Dermis microvascular lymphatic vessel endothelial cell (primary cell): ENCODE measurements around the gene NEK3. TPM values are rescaled to one million over a fixed set of nuclear protein-coding genes. Genes with fewer than 3 reads are reported as not detected.
"Not testable (repeated sequence)": the region's sequence is repeated elsewhere in the genome, so short reads cannot be mapped to it uniquely, and the experiment has no call there.

ENCODE experiments used
- DNase-seq, 2 donors: peaks; one replicate each; pipeline versions ENCODE4 v3.0.0 to v3.0.0-alpha.2; 2010; ENCODE audit warnings: low read depth in 2 of 2
- total RNA-seq: library from RNA; depleted of rRNA; stranded (reverse); fragments of >200 nt; gene quantifications from 2 replicates; pipeline ENCODE4 v1.2.1, GENCODE V29; 2014

Gene NEK3
- 9.2 and 12.2 TPM in 2 replicates for total RNA-seq

- peak; percentile 38 to 70 for DNase-seq
Measured at GRCh38 chr13:52159159-52159982, at the start of gene NEK3. NEK3 (minus strand) TSS chr13:52159597; CDS start chr13:52156191, 3,406 bp downstream.

GRCh38 chr13:52208384-52208783, 49.0 kb upstream of the NEK3 start:
- DNase-seq: not testable (repeated sequence)

- not testable (repeated sequence) for DNase-seq
Measured at GRCh38 chr13:52207896-52208295, 48.5 kb upstream of the NEK3 start.

- not testable (repeated sequence) for DNase-seq
Measured at GRCh38 chr13:52207337-52207736, 47.9 kb upstream of the NEK3 start.

DNA sequence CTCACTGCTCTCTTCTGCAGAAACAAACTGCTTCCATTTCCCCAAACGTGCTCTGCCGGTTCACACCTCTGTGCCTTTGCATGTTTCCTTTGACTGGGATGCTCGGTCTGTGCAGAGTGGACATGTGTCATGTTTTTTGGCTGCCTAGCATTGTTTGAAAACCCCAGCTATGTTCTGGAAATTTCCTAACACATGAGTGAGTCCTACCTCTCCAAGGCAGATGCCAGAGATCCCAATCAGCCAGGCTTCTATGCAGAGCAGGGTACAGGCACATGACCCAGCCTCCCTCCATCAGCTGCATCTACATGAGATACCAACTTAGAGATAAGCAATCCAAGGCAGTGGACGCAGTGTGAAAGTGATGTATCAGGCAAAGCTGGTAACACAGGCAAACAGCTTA, 45.1 kb upstream of the NEK3 start:
- DNase-seq: not testable (repeated sequence)

GRCh38 chr13:52203864-52204263, 44.5 kb upstream of the NEK3 start:
- DNase-seq: not testable (repeated sequence)

- not testable (repeated sequence) for DNase-seq
Measured at GRCh38 chr13:52202506-52202905, 43.1 kb upstream of the NEK3 start.

DNA sequence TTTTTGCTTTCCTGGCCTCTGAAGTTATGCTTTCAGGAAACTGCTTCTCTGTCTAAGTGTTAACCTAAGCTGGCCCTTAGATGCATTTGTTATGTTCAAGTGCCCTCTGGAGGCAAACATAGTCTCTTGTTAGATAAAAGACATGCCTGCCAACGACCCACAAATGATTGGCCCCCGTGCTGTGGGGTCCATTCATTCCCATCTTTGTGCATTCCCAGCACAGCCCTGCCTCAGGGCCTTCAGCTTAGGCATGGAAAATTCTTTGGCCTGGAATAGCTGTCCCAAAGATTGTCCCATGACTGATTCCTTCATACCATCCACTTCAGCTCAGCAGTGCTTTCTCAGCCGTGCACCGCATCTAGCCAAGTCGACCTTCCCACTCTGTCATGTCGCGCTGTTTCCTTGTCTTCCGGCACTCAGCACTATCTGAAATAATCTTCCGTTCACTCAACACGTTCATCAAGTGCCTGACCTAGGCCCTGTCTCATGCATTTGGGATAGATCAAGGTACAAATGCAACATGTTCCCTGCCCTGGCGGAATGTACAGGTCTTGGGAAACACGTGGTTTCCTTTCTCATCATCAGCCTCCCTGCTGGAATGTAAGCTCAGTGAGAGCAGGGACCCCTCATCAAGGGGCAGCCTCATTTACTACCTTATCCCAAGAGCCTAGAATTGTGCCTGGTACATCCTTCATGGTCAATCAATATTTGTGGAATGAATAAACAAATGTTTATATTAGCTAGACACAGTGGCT, 42.2 kb upstream of the NEK3 start:
- peak; percentile 51 to 77 for DNase-seq

DNA sequence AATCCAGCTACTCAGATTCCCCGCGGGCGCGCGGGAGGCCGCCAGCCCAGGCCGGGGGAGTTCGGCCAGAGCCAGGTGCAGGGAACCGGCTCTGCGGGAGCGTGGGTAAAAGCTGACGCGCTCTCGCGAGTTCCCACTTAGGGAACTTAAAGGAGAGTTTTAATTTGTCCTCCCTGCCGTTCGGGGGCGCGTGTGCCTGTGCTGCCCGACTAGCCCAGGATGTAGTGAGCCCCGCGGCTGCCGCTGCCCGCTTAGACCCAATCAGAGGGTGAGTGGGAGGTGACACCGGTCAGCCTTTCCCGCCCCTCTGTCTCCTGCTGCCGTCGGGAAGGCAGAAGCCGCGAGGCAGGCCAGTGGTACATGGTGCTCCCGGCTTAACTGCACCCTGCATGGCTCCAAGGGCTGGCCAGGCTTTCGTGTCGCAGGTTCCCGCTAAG, 36.0 kb upstream of the NEK3 start:
- peak; percentile 69 to 82 for DNase-seq

DNA sequence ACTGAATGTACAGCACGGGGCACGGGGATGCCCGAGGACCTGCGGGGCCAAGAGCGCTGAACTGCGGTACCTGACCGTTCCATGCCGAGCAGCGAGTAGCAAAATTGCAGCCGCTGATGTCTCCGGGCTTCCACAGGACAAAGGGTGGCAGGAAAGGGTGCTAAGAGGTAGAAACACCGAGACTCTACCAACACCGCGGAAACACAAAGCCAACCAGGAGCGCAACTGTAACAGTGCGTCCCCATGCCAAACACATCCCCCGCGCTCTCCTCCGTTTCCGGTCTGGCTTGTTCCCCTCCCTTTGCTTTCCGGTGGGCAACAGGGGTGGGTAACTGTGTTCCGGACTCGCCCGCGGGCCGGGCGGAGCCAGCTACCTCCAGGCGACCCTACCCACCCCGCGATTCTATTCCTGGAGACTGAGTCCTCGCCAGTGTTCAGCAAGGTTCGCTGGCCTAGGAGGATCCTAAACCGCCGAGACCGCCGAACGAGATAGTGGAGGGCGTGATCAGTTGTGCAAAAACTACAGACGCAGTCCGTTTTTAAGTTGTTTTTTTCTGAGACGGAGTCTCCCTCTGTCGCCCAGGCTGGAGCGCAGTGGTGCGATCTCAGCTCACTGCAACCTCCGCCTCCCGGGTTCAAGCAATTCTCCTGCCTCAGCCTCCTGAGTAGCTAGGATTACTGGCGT, 34.9 kb upstream of the NEK3 start:
- peak; percentile 64 to 71 for DNase-seq

- peak in 1 of 2 donors; percentile 40 for DNase-seq
Measured at GRCh38 chr13:52193587-52194183, 34.3 kb upstream of the NEK3 start.

DNA sequence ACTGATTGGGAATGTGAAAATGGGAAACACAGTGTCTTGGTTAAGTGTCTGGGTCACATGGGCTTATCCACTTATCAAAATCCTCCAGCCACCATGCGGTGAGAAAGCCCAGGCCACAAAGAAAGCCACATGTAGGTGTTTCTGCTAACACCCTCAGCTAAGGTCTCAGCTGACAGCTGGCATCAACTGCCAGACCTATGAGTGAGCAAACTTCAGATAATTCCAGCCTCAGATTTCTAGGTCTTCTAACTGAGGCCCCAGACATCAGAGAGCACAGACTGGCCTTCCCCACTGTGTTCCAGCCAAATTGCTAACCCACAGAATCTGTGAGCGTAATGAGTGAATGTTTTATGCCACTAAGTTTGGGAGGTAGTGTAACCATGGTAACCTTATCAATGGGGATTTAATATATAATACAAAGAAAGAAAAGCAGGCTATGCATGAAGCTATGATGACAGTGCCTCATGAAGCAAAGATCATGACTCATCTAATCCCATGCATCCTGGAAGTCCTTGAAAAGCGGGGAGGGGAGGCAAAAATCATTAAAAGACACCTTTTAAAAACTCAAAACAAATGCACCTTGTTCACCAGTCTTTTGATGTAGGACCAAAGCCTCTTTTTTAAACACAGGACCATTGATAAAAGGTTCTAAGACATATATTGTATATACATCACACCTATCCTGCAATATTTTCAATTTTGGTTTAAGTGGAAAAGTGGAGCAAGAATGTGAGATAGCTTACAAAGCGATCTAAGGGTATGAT, 28.2 kb upstream of the NEK3 start:
- DNase-seq: not testable (repeated sequence)

DNA sequence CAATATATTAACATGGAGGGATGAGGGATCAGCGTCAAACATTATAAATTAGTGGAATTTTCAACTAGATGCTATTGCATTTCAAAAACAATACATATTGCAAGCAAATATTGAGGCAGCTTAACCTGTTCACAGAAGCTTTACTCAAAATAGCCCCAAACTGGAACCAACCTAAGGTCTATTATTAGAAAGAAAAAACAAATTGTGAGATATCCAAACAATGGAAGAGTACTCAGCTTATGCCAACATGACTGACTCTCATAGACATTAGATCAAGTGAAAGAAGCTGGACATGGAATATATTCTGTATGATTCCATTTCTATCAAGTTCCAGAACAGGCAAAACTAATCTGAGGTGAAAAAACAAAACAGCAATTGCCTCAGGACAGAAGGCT, 27.6 kb upstream of the NEK3 start:
- no peak for DNase-seq

- peak in 1 of 2 donors; percentile 52 for DNase-seq
Measured at GRCh38 chr13:52181316-52181954, 22.0 kb upstream of the NEK3 start.

GRCh38 chr13:52179925-52180324, 20.5 kb upstream of the NEK3 start:
- no peak for DNase-seq

- DNase-seq: no peak
Measured at GRCh38 chr13:52177276-52177675, 17.9 kb upstream of the NEK3 start.

GRCh38 chr13:52173970-52174369, 14.6 kb upstream of the NEK3 start:
- not testable (repeated sequence) for DNase-seq

DNA sequence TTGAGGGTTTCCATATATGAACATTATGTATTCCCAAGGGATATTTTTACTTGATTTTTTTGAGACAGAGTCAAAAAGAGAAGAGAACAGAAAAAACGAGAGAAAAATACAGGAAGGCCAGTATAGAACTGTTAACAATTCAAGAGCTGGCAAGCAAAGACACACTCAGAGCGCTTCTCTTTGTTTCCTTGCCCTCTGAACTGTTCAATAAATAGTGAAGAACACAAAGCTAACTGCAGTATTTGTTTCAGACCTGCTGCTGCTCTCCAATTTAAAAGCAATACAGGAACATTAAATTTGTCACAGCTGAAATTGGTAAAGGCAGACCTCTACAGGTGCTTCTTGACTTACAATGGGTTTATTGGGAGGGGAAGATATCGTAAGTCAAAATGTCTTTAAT, 14.0 kb upstream of the NEK3 start:
- DNase-seq: no peak

DNA sequence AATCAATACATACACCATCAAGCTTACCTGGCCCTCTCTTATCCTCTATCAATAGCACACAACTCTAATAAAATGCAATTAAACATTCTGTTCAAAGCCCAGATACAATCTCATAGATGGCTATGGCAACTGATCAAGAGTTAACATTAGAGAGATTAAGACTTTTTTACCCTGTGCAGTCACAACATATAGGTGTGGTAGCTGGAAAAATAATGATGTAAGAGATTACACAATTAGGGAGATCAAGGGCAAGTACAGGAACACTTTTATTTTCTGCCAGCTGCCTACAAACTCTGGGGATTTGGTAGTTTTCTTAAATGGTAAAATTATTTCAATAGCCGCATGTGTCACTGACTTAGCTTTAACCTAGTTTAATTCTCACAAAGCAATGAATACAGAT, 12.3 kb upstream of the NEK3 start:
- DNase-seq: not testable (repeated sequence)

GRCh38 chr13:52170828-52171391, 11.5 kb upstream of the NEK3 start:
- DNase-seq: not testable (repeated sequence)
